ENCODE results near the gene NHSL1.
"Not testable (repeated sequence)": the region's sequence is repeated elsewhere in the genome, so short reads cannot be mapped to it uniquely, and the experiment has no call there.

Gene NHSL1

DNA sequence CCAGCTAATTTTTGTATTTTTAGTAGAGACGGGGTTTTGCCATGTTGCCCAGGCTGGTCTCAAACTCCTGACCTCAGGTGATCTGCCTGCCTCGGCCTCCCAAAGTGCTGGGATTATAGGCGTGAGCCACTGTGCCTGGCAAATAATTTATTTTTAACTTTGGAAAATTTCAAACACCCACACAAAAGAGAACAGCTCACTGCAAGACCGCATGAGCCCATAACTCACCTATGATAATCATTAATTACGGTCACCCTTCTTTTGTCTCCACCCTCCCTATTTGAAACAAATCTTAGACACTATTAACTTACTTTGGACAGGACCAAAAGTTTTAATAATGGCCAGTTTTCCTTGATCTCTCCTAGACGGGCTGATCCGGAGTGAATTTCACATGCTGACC is 74.0 kb downstream of the NHSL1 start:
- not testable (repeated sequence) for DNase-seq (ENCODE audit: low read depth in 2 of 2)

DNA sequence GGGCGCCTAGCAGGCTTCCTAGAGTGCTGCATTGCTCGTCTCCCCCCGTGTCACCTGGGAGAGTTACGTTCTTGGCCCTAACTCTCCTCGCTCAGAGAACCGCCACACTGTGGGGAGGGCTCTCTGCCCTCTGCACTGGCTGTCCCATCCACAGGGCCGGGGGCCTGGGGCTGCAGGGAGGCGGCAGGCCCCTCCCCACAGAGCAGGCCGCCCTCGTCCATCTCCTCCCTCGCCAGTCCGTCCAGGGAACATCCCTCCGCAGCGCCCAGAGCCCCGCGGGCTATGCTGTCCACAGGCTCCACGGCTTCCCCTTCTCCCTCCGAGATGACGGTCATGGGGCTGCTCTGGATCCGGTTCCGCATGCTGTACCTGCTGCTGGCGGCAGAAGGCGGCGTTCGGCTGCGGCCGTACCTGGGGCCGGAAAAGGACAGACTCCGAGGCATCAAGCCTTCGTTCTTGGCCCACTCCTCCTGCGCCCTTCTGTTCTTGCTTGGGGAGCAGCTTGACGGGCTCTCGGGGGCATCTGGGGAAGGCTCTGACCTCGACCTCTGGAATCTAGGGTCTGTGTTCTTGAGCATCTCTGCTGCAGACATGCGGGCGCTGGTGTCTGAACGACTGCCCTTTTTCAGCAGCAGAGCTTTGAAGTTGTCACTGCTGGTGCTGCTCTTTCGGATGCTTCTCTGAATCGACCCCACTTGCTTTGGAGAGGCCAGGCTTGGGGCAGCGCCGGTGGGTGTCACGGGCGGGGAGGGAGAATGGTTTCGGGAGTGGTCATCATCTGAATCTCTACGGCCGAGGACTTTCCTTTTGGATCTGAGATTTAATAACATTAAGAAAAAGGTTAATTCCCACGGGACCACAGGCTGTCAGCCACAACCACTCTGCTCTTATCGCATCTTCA is 75.0 kb downstream of the NHSL1 start:
- DNase-seq (ENCODE audit: low read depth in 2 of 2), result no peak

DNA sequence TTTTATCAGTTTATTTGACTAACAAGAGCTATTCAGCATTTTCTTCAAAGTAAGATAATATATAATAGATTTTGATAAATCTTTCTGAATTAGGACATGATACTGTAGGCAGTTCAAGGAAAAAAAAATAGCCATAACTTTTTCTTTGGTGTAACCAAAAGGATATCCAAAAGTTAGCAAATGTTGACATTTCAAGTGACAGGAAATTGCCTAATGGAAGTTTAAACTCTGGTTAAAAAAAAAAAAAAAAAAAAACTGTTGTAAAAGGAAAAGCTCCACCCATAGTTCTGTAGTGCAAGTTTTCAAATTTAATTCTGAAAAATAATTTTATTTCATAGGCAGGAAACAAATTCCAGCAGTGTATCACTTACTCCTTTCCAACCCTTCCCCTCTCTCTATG is 76.4 kb downstream of the NHSL1 start:
- no peak for DNase-seq (ENCODE audit: low read depth in 2 of 2)

DNA sequence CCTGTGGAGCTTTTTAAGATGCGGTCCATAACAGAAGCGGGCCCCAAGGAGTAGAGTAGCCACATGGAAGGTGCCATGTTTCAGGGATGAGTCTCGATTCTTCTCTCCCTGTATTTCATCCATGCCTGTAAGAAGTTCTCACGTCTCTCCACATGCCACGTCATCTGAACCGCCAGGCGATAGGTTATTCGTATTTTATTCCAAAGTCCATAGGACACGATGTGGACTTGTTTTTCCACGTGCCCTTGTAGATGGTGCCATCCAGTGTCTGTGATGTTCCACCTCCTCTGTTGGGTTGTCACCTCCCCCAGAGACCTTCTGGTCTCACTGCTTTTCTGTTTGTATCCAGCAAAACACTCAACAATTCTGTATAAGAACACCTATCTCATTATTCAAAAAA is 77.7 kb downstream of the NHSL1 start:
- no peak for DNase-seq (ENCODE audit: low read depth in 2 of 2)

DNA sequence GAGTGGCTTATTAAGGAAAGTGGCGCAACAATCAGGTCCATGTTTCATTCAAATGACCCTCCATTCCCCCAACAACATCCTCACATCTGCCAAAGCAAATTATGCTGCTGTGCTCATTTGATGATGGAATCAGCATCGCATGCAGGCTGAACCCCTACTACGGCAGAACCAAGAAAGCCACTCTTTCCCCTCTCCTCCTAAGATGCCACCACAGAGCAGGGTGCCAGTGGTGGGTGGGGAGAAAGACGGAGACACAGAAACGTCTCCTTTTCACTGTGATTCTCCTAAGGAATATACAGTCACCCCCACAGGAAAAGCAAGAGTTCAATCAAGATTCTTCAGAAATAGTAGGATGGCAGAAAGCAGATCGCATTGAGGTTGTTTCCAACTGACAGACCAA is 78.2 kb downstream of the NHSL1 start:
- no peak for DNase-seq (ENCODE audit: low read depth in 2 of 2)

DNA sequence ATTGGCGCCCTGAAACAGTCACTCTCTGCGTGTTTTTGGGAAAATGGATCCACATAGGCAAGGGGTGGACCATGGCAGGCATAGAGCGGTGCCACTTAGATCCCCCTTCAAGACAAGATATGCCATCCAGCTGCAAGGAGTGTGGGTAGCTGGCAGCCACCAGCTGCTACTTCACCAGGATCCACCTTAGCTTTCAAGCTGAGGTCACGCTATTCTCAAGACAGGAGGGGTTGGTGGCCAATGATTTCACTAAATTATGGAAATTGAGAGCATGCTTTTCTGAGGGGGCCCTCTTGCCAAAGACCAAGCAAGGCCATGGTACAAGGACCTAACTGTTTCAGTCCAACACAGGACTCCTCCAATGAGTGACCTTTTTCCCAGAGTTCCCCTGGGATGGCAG is 78.9 kb downstream of the NHSL1 start:
- no peak for DNase-seq (ENCODE audit: low read depth in 2 of 2)

DNA sequence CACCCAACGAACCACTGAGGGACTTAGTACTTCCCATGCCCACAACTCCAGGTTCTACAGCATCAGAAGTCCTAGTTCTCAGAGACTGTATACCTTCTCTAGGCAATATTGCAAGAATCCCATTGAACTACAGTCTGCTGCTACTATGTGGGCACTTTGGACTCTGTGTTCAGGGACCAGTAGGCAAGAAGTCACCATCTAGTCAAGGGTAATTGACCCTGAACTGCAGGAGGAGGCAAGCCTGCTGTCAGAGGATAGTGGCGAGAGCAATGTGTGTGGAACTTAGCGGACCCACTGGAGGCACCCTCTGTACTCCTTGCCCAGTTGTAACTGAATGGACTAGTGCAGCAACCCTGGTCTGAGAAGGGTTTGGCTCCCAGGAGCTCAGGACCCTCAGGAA is 79.5 kb downstream of the NHSL1 start:
- no peak for DNase-seq (ENCODE audit: low read depth in 2 of 2)

DNA sequence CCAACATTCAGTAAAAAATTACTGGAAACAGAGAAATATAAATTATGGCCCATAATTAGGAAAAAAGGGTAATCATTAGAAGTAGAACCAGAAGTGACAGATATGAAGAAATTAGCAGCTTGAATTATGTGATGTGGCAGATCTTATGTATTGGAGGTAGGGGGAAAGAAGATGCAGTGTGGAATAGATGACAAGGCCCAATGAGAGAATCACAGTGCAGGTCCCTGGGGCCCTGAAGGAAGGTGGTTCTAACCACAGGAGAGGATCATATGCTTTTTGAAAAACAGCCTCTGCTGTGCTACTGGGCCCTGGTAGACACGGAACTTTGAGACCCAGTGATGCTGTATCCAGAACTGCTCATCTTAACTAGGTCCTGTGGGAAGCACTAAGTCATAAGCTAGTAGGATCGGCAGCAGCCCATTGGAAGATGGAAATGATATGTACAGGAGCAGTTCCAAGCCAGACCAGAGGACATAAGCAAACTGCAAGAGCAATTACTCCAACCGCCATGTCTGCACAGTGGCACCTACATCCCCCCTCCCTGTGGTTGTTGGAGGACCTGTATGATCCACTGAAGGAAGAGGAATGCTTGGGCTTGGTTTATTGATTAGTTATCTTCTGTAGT is 81.1 kb downstream of the NHSL1 start:
- no peak for DNase-seq (ENCODE audit: low read depth in 2 of 2)

DNA sequence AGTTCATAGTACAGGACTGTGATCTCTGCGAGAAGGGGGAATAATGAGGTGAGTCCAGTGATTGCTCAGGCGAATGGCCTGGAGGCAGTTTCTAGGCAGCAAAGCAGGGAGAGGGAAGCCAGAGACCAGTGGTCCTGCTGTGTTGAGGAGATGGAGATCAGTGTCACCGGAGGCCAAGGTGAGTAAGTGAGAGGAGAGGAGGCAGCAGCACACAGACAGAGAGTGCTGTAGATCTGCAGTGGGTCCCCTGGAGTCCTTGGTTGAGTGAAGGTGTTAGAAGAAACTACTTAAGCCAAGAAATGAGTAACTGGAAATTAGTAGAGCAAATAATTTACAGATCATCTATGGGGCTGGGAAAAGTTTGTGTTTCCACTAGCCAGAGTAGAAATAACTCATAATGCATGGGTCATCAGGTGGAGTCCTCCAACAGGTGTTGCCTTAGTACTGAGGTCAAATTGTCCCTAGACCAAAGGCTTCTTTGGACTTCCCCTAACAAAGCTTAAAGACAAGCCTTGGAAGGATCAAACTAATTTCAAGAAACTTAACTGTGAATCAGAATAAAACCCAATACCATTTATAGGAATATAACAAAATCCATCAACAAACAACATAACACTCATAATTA is 81.7 kb downstream of the NHSL1 start:
- no peak for DNase-seq (ENCODE audit: low read depth in 2 of 2)

DNA sequence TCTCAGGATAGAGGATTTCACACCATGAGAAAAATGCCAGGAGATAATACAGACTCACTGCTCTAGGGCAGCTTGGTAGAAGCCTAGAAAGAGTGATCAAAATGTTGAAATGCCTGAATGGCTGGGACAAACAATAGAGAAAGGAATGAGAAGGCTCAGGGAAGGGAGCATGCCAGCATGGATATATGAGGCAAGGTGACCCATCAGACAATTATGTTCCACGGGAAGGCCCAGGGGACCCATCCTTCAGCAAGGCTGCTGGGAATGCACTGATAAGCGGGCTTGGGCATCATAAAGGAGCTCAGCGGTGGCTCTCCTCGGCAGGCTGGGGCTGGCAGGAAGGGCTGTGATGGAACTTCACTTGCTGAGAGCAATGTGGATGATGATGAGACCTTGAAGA is 83.1 kb downstream of the NHSL1 start:
- no peak for DNase-seq (ENCODE audit: low read depth in 2 of 2)

DNA sequence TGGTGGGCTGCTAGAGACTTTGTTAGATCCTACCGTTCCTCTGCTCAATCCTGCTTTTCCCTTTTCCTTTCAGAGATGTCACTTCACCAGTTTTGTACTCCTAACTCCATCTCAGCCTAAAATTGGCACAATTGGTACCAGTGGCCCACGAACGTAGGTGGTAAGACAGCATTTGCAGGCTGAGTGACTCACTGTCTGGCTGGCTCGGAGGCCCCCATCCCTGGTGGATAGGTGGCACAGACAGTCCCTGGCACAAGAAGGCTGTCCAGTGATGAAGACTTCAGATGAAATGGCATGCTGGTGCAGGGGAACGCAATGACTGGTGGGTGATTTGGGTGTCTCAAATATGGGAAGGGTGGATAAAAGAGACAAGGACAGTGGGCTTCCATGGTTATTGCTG is 84.2 kb downstream of the NHSL1 start:
- DNase-seq (ENCODE audit: low read depth in 2 of 2), result no peak

DNA sequence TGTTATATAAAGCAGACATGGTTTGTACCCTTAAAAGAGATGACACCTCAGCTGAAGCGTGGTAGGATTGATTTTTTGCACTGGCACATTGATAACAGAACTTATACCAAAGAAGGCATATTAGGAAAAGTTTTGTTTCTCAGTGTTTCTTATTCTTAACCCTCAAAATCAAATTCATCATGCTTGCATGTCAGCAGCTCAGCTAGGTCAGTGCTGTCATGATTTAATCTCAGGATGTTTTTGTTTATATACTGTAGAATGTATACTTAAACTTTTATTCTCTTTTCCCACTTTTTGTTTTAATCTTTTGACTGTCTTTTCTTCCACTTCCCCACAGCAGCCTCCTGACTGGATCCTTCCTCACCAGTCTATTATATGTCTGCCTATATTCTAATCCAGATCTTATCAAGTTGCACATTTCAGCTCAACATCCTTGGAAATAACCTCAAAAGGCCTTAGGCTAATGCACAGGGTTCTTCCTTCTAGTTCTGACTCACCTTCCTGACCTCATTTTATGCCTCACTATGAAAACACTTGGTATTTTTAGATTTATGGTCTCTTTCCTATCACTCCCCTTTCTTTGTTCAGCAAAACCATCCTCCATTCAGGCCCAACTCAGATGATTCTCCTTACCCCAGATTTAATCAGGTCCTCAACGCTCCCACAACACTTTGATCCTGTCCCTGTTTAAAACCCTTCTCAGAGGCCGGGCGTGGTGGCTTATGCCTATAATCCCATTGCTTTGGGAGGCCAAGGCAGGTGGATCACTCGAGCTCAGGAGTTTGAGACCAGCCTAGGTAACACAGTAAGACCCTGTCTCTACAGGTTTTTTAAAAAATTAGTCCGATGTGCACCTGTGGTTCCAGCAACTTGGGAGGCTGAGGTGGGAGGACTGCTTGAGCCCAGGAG is 88.1 kb downstream of the NHSL1 start:
- no peak for DNase-seq (ENCODE audit: low read depth in 2 of 2)

DNA sequence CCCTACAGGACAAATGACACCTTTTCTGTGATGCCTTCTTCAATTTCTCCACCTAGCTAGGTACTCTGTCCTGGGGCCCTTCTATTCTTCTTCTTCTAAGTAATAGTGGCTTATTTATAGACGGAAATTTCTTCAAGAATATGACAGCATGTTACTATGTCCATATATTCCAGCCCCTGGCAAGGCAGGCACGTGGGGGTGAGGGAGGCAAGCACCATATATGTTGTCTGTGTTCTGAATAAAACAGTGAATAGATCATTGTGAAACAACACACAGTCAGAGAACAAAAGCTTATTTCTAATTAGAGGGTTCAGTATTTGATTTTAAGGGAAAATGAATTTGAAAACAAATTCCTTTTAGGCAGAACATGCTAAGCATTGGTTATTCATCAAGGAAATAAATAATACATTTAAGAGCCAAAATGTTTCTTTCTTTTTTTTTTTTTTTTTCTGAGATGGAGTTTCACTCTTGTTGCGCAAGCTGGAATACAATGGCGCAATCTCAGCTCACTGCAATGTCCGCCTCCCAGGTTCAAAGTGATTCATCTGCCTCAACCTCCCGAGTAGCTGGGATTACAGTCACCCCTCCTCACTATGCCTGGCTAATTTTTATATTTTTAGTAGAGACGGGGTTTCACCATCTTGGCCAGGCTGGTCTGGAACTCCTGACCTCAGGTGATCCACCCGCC is 89.1 kb downstream of the NHSL1 start:
- no peak for DNase-seq (ENCODE audit: low read depth in 2 of 2)

DNA sequence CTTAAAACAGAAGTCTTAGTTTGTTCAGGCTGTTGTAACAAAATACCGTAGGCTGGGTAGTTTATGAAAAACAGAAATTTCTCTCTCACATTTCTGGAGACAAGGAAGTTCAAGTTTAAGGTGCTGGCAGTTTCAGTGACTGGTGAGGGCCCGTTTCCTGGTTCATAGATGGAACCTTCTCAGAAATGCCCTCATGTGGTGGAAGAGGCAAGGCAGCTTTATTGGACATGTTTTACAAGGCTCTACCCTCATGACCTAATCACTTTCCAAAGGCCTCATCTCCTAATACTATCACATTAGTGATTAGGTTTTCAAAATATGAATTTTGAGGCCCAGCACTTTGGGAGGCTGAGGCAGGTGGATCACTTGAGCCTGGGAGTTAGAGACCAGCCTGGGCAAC is 92.9 kb downstream of the NHSL1 start:
- DNase-seq (ENCODE audit: low read depth in 2 of 2), result no peak

DNA sequence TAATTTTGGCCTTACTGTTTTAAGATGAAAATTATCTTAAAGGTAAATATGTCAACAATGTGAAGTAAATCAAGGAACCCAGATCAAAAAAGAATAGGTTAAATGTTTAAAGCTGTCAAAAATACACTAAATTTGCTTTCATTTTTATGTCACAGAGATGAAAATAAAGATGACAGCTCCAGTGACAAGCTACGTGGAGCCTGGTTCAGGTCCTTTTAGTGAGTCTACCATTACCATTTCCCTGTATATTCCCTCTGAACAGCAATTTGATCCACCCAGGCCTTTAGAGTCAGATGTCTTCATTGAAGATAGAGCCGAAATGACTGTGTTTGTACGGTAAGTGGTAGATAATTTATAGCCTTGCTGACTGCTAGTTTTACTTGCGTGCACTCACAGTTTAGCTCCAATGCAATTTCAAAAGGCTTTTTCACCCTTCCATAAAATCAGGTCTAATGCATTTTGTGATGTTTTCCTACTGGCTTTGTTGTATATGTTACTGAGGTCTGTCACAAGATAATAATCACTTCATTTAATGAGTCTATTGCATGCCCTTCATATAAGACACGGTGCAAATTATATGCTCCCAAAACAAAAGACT is 93.4 kb downstream of the NHSL1 start:
- DNase-seq (ENCODE audit: low read depth in 2 of 2), result no peak

DNA sequence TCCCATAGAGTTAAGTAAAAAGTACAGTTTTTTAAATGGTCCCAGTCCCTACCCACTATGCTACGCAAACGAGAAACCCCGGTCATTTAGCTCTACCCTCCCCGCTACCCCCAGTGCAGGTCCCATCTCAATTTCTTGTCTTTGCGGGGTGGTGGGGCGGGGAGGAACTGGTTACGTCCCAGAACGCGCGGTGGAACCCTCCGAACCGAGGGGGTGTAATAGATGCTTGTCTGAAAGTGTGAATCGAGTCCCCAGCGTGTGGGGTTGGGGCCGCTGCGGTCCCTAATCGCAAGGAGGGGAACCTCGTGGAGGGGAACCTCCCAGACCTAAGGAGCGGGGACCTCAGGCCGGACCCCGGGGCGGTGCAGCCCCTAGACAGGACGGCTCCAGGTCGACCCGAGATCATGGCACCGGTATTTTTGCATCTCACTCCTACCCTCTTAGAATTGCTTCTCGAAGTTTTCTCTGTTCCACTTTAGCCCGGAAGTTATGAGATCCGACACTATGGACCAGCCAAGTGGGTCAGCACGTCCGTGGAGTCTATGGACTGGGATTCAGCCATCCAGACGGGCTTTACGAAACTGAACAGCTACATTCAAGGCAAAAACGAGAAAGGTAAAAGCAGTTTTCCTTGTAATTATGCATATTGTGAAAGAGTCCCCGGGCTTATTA is 94.5 kb downstream of the NHSL1 start:
- DNase-seq (ENCODE audit: low read depth in 2 of 2), result no peak

DNA sequence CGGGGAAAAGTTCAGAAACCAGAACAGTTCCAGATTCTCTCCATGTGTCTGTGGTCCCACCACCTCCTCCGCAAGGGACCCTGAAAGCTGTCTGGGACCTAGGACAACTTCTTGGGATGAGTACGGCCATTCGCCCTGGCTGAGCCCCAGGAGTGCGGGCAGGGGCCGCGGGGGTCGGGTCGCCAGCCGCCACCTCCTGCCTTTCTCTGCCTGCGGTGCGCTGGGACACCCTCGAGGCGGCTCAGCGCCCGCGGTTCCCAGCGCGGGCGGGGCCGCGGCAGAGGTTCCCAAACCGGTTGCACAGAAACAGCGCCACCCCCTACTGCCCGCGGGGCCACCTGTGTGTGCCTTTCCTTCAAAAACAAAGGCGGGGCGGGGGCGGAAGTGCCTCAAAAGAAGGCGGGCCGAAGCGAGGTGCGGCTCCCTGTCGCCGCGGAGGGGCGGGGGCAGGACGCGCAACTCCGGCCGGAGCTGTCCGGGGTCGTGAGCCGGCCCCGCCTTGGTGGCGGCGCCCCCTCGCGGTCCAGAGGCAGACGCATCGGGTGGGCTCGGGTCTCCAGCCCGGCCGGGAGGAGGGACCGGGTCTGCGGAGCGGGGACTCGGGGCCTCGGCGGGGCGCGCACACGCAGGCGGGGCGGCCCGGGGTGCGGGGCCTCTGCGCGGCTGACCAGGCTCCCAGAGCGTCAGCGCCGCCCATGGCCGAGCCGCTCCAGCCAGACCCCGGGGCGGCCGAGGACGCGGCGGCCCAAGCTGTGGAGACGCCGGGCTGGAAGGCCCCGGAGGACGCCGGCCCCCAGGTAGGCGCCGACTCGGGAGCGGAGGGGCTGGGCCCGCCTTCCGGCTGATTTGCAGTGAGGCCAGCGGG is 95.3 kb downstream of the NHSL1 start, which contains the start of gene HEBP2:
TSS of gene HEBP2 (plus strand) at position 423 of the 865 bp plus-strand sequence. CDS start at position 696, 273 bp downstream.
- DNase-seq (ENCODE audit: low read depth in 2 of 2), result peak; percentile 59 to 89

DNA sequence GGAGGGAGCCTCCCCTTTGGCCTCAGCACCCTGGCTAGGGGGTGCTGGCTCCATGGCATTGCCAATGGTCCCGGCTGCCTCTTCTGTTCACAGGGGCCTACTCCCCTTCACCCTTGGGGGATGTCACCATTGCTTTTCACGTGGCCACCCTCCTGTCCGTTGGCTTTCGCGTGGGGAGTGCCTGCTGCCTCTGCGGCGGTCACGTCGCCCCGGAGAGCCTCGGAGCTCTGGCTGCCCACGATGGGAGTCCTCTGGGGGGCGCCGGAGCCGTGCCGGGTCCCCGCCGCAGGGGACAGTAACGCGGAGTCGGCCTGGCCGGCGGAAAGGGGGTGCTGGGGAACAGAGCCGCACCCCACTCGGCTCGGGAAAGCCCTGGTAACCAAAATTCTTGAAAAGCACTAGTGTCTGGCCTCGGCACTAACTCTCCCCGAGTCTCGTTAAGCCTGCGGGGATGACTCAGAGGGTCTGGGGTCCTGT is 95.9 kb downstream of the NHSL1 start:
- no peak for DNase-seq (ENCODE audit: low read depth in 2 of 2)

DNA sequence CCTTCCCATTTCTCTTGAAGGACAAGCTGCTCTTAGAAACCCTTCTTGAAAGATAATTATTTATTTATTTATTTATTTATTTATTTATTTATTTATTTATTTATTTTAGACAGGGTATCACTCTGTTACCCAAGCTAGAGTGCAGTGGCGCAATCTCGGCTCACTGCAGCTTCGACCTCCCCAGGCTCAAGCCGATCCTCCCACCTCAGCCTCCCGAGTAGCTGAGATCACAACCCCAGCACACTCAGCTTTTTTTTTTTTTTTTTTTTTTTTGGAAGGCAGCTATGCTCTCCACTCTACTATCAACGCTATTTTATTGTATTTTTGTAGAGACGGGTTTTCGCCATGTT is 96.5 kb downstream of the NHSL1 start:
- DNase-seq (ENCODE audit: low read depth in 2 of 2), result no peak
